Measurements from ENCODE around the gene TIMP2.

TIMP2 gene

DNA sequence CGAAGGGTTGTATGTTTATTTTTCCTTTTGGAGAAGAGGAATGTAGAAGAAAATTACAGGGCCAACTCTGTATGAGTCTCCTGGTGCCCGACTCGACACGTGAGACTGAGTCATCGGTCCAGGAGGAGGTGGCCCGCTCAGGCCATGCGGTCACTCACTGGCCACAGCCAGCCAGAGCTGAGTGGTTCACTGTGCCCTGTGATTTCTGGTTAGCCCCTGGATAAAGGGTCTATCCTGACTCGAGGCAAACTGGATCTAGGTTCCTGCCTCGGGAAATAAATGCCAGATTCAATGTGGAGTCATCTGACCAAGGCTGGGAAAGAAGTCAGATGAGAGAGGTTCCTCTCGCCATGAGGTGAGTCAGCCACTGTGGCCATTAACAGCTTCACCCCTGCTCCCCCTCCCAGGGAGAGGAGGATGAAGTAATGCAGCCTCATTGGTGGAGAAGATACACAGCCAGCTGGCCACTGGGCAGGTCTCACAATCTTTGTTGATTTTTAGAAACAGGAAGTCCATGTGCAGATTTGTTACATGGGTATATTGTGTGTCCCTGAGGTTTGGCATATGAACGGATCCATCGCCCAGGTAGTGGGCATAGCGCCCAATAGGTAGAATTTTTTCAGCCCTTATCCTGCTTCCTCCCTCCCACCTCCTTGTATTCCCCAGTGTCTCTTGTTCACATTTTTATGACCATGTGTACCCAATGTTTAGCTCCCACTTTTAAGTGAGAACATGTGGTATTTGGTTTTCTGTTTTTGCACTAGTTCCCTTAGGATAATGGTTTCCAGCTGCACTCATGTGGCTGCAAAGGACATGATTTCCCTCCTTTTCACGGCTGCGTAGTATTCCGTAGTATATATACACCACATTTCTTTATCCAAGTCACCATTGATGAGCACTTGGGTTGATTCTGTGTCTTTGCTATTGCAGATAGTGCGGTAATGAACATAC lies 62.8 kb downstream of the TIMP2 start:
- DNase-seq = no peak

DNA sequence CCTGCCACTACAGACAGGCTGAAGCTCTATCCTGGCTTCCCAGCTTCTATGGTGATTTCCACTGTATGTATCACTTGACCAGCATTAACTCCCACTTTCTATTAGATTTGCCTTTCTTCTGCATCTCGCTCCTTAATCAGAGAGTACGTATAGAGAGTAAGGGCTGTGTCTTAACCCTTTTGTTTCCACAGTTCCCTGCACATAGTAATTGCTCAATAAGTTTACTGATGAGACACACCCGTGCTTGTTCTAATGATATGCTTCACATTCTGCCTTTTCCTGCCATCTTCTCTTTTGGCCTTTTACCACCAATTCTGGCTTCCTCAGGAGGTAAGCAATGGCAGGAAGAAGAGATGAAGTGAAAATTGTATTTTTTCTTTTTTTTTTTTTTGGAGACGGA lies 64.0 kb downstream of the TIMP2 start:
- DNase-seq = no peak

DNA sequence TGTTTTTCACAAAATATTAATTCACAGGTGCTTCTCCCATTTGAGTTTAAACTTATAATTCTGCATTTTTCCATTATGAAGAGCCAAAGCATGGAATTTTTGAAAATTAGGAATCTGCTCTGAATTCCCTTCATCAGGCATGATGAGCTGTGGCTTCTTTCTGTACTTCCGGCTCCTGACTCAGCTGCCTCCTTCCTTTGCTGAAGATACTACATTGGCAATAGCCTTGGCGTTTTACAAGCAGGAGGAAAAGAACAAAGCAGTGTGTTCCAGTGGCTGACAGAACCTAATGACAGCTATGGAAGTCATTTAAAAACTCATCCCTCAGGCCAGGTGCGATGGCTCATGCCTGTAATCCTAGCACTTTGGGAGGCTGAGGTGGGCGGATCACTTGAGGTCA lies 66.1 kb downstream of the TIMP2 start:
- DNase-seq = no peak

DNA sequence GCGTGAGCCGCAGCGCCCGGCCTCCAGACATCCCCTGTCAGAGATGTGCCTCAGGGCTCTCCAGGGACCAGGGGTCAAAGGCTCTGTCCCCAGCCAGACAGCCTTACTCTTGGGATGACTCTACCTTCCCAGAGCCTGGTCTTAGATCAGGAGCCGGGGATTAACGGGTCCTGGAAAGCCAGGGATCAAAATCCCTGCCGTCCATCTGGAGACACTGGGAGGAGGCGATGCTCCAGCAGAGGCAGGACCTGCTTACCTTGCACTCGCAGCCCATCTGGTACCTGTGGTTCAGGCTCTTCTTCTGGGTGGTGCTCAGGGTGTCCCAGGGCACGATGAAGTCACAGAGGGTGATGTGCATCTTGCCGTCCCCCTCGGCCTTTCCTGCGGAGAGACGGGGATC lies 67.9 kb downstream of the TIMP2 start:
- DNase-seq = no peak

DNA sequence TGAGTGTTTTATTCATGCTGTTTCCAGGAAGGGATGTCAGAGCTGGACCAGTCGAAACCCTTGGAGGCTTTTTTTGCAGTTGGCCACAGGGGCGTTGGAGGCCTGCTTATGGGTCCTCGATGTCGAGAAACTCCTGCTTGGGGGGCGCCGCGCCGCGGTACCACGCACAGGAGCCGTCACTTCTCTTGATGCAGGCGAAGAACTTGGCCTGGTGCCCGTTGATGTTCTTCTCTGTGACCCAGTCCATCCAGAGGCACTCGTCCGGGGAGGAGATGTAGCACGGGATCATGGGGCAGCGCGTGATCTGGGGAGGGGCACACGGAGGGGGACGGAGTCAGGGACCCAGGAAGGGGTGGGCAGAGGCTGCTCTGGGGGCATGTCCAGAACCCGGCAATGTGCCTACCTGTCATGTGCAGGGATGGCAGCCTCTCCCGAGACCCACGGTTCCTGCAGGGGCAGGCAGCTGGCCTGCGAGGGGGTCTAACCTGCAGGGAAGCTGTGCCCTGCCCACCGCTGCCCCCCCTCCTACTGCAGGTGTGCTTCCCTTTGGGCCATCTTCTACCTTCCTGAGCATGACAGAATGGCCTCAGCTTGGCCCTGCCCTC lies 69.5 kb downstream of the TIMP2 start:
- no peak for DNase-seq

DNA sequence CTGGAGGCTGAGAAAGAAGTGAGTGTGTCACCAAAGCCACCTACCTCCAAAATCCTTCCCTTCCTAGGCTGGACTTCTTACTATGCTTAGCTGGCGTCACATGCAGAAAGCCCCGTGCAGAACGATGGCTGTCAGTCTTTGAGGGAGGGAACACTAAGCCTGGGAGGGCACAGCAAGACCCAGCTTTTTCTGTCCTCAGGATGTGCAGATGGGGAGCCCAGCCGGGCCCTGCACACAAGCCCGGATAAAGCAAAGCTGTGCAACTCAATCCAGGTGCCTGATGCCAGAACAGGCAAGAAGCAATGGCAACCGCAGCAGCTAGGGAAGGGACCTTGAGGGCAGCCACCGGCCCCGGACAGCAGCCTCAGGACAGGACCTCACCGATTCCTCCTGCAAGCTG lies 70.7 kb downstream of the TIMP2 start:
- no peak for DNase-seq

DNA sequence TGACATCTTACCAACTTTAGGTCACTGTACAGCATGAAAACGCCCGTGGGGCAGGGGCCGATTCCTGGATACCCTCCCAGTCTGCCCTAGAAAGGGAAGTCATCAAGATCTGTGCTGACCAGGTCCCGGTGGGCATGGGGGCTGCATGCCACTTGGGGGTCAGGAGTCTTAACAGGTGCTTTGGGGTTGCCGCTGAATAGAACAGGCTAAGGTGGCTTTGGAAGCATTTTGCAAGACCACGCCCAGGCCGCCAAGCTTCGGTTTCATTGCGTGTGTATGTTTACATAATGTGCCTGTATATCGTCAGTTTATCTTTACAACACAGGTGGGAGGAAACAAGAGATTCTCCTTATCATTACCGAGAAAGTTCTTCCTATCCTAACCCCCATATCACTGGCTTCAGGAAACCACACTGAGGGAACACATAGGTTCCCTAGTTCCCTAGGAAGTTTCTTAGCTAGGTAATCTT lies 71.2 kb downstream of the TIMP2 start:
- DNase-seq = no peak

DNA sequence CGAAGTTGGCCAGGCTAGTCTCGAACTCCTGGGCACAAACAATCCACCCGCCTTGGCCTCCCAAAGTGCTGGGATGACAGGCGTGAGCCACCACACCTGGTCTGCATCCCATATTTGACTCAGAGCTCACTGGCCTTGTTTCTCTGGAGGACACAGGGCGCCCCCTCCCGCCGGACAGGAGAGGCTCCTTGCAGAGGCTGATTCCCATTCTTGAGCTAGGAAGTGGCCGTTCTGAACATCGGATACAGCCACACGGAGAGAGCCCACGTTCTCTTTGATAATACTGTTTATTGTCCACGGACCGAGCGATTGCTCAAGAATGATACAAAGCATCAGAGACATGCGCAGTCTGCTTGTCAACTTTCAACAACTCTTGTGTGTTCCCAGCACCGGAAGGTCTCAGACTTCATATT lies 72.5 kb downstream of the TIMP2 start:
- no peak for DNase-seq

DNA sequence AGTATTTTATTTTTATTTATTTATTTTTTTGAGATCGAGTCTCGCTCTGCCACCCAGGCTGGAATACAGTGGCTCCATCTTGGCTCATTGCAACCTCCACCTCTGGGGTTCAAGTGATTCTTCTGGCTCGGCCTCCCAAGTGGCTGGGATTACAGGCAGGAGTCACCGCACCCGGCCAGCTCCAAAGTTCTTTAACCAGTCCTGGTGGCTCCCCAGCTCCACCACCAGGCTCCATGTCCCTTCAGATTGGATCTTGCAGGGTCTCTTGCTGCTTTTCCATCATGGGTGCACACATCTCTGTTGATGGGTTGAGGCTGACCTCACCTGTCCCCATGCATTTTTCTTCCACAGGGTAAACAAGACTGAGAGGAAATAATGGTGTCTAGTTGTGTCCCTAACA lies 76.2 kb downstream of the TIMP2 start:
- DNase-seq = no peak

DNA sequence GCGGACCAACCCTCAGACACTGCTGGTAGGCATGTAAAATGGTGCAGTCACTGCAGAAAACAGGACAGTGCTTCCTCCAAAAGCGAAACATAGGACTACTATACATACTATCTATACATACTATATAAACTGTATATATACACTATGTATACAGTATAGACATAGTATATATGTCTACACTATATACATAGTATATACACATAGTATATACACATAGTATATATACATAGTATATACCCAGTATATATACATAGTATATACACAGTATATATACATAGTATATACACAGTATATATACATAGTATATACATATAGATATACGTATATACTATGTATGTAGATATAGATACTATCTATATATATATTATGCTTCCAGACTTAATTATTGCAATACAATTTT lies 78.1 kb downstream of the TIMP2 start:
- no peak for DNase-seq

DNA sequence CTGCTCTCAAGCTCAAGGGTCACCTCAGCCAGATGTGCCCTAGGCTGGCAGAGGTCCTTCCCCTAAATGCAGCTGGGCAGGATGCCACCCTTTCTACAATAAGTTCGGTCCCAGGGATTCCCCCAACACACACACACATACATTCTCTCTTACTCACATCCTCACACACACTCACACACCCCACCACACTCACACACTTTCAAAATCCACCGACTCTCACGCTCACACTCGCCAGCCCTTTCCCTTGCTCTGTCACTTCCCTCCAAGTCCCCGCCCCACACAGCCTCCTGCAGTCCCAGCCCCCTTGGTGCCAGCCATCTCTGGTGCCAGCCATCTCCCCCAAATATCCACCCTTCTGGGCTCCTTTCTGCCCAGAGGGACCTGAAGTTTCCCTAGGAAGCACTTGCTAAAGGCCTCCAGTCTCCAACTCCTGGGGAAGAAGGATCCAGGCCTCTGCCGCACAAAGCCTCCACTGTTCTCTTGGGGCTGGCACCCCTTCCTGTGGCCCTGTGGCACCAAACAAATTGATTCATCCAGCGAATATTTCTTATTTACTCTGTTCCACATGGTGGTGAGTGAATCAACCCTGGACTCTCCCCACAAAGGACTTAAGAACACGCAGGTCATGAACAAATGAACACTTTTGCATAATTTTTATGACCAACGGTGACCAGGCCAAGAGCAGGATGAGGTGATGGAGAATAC lies 80.7 kb downstream of the TIMP2 start:
- no peak for DNase-seq

DNA sequence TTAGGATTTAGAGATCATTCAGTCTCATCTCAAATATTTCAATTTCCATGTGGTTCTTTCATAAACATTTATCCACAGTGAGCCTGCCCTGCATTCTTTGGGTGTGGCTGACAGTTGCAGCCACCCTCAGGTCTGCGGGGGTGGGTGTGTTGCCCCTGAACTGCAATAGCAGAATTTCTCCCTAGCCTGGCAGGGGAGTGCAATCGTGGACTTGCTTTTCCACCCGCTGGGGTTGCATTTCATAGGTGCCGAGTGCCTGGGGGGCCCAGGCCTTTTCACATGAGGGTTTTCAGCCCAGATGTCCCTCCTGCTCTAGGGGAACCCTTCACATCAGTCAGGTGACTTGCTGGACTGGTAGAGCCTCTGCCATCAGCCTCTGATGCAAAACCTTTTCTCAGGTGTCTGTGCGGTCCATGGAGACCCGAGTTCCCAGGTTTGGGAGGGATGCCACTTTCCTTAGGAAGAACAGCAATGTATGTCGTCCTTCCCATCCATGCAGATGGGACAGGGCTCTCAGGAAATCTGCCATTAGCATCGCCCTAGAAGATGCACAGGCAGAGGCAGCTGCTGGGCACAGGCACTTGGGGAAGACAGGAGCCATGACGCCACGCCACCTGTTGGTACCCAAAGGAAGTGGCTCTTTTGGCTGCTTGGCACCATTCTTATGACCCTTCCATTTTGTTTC lies 82.2 kb downstream of the TIMP2 start:
- DNase-seq = peak; percentile 67

DNA sequence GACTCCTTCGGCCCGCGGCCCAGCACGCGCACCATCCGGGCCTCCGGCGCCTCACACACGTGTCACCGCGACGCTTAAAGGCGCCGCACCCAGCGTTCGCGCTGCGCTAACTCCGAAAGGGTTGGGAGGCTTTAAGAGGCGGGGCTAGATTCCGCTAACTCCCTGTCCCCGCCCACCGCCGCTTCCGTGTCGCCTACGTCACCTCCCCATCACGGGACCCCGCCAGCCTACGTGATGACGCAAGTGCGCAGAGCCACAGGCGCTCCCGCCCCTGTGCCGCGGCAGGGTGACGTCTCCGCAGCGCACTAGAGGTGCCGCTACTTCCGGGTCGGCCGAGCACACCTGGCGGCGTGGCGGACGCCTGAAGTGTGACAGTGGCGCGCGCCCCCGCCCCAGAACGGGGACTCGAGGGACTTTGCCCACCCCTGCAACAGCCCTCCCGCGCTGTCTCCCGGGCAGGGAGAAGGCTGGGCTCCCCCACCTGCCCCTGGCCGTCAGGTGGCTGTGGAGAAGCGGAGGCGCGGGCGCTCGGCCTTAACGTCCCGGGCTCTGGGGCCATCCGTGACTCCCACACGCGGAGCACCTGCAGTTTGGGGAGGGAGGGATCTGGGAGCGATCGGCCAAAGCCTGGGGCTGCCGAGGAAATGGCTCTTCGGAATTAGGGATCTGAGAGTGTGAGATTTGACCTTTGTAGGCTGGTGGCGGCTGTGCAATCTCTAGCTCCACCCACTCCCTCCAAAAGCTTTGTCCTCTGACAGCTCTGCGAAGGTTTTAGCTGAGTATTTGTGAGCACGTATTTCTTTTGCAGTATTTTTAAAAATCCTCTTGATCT lies 84.2 kb downstream of the TIMP2 start, which contains the start of gene USP36:
USP36 (minus strand) TSS at position 35 of the 832 bp plus-strand sequence. CDS start 4,451 bp downstream, outside the sequence.
- peak; percentile 99 for DNase-seq

DNA sequence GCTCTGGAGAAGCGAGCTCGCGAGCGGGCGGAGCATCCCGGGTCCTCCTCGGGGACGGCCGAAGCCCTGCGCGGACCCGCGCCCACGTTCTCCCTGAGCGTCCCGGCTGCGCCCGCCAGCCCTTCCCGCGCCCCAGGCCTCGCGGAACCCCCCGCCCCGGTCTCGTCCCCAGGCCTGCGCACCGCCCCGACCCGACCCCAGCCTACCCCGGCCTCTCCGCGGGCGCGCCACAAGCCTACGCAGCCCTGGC lies 84.7 kb downstream of the TIMP2 start:
- no peak for DNase-seq

DNA sequence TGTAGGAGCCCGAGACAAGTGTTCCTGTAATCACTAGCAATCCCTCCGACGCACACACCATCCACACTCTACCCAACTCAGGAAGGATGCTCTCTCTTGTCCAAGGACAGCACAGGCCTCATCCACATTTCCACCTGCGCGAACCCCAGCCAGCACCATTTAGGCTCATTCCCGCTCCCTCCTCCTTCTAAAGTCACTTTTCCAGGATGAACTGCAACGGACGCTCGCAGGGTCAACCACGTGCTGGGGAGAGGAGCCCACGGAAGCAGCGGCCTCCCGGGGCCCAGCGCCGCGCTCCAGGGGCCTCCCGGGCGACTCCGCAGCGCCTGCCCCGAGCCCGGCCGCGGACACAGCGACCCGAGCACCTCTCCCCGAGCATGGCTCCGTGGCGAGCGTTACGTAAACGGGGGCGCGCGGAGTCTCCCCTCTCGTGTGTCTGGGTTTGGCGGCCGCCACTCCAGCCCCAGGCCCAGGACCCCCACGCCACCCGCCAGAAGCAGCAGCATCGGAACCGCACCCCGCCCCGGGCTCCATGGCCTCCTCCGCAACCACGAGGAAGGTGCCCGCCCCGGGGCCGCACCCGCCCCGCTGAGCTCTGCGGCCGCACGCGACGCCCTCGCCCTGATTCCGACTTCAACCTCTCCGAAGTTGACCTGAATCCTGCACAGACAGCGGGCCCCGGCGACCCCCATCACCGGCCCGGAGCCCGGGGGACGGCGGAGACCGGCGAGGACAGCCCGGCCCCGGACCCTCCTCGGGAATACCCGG lies 85.2 kb downstream of the TIMP2 start:
- peak; percentile 51 for DNase-seq

DNA sequence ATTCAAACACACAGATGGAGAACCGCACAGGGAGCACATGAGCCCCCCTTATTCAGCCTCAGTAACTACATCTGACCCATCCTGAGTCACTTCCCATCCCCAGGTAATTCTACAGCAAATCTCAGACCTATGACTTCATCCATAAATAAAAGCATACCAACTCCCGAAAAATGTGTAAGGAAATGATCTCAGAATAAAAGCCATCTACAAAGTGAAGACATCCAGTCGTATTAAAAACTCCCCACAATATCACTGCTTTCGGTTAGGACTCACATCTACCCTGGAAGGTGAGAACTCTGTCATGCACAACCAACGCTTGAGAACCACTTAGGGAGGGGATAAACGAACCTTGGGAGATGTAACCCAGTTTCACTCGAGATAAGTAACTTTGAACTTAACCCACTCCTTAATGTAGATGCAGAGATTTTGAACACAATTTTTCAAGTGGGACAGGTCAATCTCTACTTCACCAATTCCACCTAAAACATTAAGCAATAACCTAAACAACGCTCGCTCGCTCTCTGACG lies 85.9 kb downstream of the TIMP2 start:
- DNase-seq = no peak

DNA sequence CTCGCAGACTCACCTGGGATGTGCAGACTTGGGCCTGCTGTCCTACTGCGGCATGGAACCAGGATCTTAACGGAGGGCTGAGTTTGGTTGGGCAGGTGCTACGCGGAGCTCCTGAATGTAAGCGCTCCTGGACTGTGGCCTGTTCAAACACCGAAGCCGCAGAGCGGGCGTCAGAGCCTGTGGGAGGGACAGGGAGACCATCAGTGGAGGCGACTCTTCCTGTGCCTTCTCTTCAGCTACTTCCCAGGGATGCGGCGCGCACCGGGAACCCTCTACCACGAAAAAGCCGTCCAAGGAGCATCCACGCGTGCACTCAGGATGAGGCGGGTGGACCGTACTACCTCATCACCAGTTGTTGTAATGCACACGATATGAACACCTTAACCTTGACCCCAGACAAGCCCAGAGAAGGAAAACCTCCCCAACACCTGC lies 86.6 kb downstream of the TIMP2 start:
- DNase-seq = peak; percentile 19

DNA sequence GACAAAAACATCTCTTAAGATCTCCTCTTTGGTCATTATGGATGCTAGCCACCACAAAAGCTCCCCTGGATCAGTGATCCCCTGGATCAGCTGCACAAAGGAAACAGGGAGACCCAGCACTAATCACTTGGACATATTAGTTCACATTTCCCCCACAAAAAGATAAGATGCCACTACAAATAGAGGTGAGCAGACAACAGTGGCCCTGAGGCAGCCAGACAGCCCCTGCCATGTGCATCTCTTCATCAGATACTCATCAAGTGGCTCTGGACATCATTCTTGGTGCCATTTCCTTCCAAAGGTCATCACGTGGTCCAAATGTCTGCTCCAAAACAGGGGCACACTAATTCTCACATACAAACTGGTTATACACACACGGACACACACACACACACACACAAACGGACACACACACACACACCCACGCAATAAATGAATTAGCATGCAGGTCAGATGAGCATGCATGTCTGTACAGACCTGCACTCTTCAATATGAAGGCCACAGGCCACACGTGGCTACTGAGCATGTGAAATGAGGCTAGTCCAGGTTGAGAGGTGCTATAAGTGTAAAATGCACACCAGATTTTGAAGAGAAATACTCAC lies 88.7 kb downstream of the TIMP2 start:
- DNase-seq = no peak

DNA sequence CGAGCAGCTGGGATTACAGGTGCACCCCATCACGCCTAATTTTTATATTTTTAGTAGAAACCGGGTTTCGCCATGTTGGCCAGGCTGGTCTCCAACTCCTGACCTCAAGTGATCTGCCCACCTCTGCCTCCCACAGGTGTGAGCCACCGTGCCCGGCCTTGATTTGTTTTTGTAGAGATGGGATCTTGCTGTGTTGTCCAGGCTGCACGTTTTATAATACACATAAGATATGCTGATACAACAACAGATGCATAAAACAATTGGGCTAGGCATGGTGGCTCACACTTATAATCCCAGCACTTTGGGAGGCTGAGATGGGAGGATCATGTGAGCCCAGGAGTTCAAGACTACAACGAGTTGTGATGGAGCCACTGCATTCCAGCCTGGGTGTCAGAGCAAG lies 90.6 kb downstream of the TIMP2 start:
- DNase-seq = no peak

DNA sequence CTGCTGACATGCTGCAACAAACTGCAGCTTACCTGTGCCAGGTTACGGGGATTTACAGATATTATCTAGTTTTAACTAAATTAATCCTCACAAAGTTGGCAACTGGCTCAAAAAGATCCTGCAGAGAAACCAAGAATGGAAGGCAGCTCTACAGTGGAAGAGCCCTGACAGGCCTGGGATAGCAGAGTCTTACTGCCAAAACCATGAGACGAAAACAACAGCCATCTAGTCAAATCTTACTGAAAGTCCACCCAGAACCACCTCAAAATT lies 92.7 kb downstream of the TIMP2 start:
- no peak for DNase-seq
